ENCODE results near the gene MSLN. TPM values are rescaled to one million over a fixed set of nuclear protein-coding genes. Genes with fewer than 3 reads are reported as not detected.

The MSLN gene
- total and polyA plus RNA-seq, 9 of the 15 experiments (the other 6 are each of a cell fraction or from before 2014, with no cell fraction given) = not detected

DNA sequence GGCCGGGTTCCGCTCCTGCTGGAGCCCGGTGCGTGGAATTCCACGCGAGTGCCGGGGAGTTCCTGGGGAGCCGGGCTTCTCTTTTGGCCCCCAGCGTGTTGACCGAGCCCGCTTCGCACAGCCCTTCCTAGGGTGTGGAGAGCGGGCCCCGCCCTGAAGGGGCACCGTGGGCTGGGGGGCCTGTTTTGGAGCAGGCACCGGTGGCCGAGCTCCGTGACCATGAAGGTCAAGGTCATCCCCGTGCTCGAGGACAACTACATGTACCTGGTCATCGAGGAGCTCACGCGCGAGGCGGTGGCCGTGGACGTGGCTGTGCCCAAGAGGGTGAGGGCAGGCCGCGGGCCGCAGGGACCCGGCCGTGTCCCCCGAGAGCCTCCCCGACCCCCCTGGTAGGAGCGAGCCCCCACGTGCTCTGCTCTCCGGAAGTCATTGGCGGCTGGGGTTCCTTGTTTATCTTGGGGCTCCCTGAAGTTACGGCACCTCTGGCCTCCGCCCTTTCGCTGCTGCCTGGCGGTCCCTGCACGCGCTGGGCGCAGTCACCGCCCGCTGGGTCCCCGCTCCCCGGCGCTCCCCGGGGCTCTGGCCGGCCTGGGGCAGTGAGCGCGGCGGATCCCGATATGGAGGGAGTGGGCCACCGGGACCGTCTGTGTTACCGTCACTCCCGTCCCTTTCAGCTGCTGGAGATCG, 33.1 kb upstream of the MSLN start:
- in situ Hi-C loops (cut with MboI) = no loop called here
- TF ChIP-seq ZNF3 (CRISPR knock-in tag; IDR thresholded peaks at IDR 0.05) = no peak
- peak; percentile 50 for TF ChIP-seq ZFX (CRISPR knock-in tag; IDR thresholded peaks at IDR 0.05)
- TF ChIP-seq SAP30 (IDR thresholded peaks at IDR 0.05; ENCODE audit: borderline replicate concordance, insufficient read depth, low read depth, low read length, poor library complexity, severe bottlenecking) = peak; percentile 62
- TF ChIP-seq, protein P1, sequence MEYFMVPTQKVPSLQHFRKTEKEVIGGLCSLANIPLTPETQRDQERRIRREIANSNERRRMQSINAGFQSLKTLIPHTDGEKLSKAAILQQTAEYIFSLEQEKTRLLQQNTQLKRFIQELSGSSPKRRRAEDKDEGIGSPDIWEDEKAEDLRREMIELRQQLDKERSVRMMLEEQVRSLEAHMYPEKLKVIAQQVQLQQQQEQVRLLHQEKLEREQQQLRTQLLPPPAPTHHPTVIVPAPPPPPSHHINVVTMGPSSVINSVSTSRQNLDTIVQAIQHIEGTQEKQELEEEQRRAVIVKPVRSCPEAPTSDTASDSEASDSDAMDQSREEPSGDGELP (CRISPR knock-in tag; IDR thresholded peaks at IDR 0.05; ENCODE audit: borderline replicate concordance) = peak; percentile 59
- TF ChIP-seq, protein P2, sequence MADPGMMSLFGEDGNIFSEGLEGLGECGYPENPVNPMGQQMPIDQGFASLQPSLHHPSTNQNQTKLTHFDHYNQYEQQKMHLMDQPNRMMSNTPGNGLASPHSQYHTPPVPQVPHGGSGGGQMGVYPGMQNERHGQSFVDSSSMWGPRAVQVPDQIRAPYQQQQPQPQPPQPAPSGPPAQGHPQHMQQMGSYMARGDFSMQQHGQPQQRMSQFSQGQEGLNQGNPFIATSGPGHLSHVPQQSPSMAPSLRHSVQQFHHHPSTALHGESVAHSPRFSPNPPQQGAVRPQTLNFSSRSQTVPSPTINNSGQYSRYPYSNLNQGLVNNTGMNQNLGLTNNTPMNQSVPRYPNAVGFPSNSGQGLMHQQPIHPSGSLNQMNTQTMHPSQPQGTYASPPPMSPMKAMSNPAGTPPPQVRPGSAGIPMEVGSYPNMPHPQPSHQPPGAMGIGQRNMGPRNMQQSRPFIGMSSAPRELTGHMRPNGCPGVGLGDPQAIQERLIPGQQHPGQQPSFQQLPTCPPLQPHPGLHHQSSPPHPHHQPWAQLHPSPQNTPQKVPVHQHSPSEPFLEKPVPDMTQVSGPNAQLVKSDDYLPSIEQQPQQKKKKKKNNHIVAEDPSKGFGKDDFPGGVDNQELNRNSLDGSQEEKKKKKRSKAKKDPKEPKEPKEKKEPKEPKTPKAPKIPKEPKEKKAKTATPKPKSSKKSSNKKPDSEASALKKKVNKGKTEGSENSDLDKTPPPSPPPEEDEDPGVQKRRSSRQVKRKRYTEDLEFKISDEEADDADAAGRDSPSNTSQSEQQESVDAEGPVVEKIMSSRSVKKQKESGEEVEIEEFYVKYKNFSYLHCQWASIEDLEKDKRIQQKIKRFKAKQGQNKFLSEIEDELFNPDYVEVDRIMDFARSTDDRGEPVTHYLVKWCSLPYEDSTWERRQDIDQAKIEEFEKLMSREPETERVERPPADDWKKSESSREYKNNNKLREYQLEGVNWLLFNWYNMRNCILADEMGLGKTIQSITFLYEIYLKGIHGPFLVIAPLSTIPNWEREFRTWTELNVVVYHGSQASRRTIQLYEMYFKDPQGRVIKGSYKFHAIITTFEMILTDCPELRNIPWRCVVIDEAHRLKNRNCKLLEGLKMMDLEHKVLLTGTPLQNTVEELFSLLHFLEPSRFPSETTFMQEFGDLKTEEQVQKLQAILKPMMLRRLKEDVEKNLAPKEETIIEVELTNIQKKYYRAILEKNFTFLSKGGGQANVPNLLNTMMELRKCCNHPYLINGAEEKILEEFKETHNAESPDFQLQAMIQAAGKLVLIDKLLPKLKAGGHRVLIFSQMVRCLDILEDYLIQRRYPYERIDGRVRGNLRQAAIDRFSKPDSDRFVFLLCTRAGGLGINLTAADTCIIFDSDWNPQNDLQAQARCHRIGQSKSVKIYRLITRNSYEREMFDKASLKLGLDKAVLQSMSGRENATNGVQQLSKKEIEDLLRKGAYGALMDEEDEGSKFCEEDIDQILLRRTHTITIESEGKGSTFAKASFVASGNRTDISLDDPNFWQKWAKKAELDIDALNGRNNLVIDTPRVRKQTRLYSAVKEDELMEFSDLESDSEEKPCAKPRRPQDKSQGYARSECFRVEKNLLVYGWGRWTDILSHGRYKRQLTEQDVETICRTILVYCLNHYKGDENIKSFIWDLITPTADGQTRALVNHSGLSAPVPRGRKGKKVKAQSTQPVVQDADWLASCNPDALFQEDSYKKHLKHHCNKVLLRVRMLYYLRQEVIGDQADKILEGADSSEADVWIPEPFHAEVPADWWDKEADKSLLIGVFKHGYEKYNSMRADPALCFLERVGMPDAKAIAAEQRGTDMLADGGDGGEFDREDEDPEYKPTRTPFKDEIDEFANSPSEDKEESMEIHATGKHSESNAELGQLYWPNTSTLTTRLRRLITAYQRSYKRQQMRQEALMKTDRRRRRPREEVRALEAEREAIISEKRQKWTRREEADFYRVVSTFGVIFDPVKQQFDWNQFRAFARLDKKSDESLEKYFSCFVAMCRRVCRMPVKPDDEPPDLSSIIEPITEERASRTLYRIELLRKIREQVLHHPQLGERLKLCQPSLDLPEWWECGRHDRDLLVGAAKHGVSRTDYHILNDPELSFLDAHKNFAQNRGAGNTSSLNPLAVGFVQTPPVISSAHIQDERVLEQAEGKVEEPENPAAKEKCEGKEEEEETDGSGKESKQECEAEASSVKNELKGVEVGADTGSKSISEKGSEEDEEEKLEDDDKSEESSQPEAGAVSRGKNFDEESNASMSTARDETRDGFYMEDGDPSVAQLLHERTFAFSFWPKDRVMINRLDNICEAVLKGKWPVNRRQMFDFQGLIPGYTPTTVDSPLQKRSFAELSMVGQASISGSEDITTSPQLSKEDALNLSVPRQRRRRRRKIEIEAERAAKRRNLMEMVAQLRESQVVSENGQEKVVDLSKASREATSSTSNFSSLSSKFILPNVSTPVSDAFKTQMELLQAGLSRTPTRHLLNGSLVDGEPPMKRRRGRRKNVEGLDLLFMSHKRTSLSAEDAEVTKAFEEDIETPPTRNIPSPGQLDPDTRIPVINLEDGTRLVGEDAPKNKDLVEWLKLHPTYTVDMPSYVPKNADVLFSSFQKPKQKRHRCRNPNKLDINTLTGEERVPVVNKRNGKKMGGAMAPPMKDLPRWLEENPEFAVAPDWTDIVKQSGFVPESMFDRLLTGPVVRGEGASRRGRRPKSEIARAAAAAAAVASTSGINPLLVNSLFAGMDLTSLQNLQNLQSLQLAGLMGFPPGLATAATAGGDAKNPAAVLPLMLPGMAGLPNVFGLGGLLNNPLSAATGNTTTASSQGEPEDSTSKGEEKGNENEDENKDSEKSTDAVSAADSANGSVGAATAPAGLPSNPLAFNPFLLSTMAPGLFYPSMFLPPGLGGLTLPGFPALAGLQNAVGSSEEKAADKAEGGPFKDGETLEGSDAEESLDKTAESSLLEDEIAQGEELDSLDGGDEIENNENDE (IDR thresholded peaks at IDR 0.05; ENCODE audit: low read depth, low read length) = no peak
- TF ChIP-seq GTF2E2 (tag; IDR thresholded peaks at IDR 0.05) = no peak
- TF ChIP-seq KLF1 (tag; IDR thresholded peaks at IDR 0.05) = 0 out of 2 replicates have a peak, but pooled peaks have one; percentile 38

More for the DNA sequence above, 33.1 kb upstream of the MSLN start:
- H3K36me3 ChIP-seq (ENCODE audit: control insufficient read depth, insufficient read depth, low read length) = peaks cover 43% of the 10 kb centered on the region; the same call in 1 of the 3 replicates
- H2AFZ ChIP-seq (ENCODE audit: low read depth, low read length) = peak overlapping the region; percentile 33; the same call in 1 of the 2 replicates
- H3K4me3 ChIP-seq = peak overlapping the region; percentile 80
- H3K27me3 ChIP-seq (ENCODE audit: control insufficient read depth in 2 of 2, insufficient read depth in 2 of 2, low read length in 2 of 2) = no peaks in the 10 kb centered on the region
- peaks cover 35% of the 10 kb centered on the region for H3K79me2 ChIP-seq (ENCODE audit: control insufficient read depth, insufficient read depth, low read length)
- ChIA-PET CTCF (ENCODE audit: low intra/inter-chr PET ratio) (no interaction called here), POLR2A (interaction anchor here (0.5 to 1.7 kb wide), 4 partner anchors 9 to 569 kb away, joined by 3 to 11 read pairs (median 3); partner anchors contain the start of gene CIAO3)
- BruUV-seq (replicated peaks) = TSS peak; percentile 62
- peak overlapping the region; percentile 98 for H3K27ac ChIP-seq (ENCODE audit: extremely low read depth, low read depth, low read length)
- no peaks in the 10 kb centered on the region for H3K9me3 ChIP-seq (replicated peaks; ENCODE audit: control insufficient read depth, insufficient read depth, low read depth, low read length)
- DNase-seq (ENCODE audit: extremely low read depth in 1 of 4, low spot score in 3 of 4) (peak; percentile 35 to 65 (median 44)), FAIRE-seq (no peak), ATAC-seq (peak; percentile 44)
- peak overlapping the region; percentile 97 for H3K4me2 ChIP-seq (ENCODE audit: insufficient read depth, low read length)
- peaks cover 13 to 96% of the 10 kb centered on the region in 2 experiments for H3K4me1 ChIP-seq (replicated peaks in 1 of 2; ENCODE audit: control insufficient read depth in 2 of 2, insufficient read depth in 2 of 2, low read length in 2 of 2)
- H3K9ac ChIP-seq (ENCODE audit: insufficient read depth in 1 of 2, low read depth in 2 of 2, low read length in 2 of 2) = peak overlapping the region; percentile 90 to 100
- no peaks in the 10 kb centered on the region for H3K9me1 ChIP-seq (ENCODE audit: control insufficient read depth, insufficient read depth, low read length)
- H4K20me1 ChIP-seq (replicated peaks; ENCODE audit: control insufficient read depth, insufficient read depth, low read length) = no peaks in the 10 kb centered on the region; the same call in 1 of the 2 replicates
- intact Hi-C loops (cut with micrococcal nuclease) = no loop called here
- WGBS (ENCODE audit: insufficient coverage, low coverage, missing lambda C conversion rate) = under 1% methylated on average over 49 of the region's 61 CpGs
